Germinal center (tissue), 1 donor: ENCODE results near the gene SLC38A4.
"Not testable (repeated sequence)": the region's sequence is repeated elsewhere in the genome, so short reads cannot be mapped to it uniquely, and the experiment has no call there.

Source experiments
- DNase-seq: peaks from one replicate; pipeline ENCODE4 v3.0.0; 2012; ENCODE audit warnings: mixed read lengths, low spot score

SLC38A4 gene

DNA sequence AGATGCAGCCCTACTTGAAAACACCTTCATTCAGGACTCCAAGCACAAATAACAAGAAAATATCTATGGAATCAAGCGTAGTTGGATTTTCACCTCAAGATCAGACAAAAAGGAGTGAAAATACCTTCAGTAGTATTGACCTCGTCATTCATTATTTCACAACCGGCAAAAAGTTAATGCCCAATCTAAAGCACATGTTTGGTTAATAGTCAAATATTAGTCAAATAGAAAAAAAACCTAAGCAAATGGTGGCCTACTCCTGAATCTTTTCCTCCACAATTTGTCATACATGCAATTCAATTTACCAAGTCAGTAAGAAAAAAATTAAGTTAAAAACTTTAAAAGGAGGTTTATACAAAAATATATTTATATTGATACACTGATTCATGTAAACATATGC lies 50.0 kb downstream of the SLC38A4 start:
- DNase-seq: no peak

DNA sequence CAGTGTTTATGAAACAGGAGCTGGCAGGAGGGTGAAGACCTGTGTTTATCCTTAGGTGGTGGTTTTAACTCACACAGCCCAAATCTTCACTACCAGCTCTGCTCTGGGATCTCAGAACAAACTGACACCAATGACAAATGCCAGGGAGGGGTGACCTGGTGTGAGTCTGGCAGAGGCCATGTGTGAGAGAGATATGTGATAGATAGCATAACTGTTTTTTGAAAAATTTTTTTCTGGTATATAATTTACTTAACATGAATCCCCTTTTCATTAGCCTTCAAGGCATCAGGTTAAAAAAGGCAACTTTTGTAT lies 51.5 kb downstream of the SLC38A4 start:
- DNase-seq: no peak

DNA sequence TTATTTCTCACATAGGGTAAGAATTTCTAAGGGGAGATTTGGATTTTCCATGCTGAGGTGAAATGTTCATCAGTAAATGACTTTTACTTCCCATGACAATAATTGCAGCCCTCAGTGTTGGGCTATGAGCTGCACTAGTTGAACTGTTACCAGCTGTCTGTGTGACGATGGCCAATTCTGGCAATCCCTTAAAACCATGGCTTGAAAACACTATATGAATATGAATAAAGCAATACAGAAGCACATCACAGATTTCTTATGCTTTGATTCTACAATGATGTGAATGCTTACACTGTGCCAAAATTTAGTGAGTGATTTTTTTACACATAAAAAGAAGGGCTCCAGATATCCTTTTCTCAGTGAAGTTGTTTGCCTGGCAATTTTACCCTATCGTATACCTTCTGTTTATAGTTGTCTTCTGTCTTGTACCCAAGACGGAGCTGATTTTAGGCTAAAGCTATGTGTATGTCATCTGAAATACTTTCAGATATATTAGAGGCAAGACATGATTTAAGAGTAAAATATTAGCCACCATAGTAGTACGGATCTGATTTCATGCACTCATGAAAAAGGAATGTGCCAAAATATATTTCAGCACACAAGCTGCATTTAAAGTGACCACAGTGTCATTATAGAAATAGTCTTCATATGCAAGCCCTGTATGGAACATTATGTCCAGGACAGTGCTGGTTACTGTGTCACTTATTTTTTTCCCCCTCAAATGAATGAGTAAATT lies 52.0 kb downstream of the SLC38A4 start:
- DNase-seq: no peak

DNA sequence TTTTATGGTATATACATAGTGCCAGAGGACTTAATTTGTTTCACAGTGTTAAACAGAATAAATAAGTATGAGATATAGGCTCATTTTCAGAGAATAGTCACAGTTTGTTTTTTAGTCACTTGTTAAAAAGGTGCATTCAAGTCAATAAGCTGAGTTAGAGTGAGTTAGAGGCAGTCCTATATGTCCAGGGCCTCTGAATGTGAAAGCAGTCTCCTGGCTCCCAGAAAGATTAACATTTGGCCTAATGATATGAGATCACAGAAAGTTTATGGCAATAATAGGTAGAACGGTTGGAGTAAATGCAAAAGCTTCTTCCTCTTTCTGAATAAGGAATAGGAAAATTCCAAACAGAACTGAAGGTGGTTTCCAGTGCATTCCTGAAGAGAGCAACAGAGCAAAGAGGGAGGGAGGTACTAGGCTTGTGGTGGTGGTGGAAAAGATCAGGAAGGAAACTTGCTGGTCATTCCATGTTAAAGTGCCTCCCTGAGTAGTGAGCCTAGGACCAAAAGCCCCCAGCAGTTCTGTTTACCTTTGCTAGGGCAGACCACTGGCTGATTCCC lies 54.4 kb downstream of the SLC38A4 start:
- no peak for DNase-seq

DNA sequence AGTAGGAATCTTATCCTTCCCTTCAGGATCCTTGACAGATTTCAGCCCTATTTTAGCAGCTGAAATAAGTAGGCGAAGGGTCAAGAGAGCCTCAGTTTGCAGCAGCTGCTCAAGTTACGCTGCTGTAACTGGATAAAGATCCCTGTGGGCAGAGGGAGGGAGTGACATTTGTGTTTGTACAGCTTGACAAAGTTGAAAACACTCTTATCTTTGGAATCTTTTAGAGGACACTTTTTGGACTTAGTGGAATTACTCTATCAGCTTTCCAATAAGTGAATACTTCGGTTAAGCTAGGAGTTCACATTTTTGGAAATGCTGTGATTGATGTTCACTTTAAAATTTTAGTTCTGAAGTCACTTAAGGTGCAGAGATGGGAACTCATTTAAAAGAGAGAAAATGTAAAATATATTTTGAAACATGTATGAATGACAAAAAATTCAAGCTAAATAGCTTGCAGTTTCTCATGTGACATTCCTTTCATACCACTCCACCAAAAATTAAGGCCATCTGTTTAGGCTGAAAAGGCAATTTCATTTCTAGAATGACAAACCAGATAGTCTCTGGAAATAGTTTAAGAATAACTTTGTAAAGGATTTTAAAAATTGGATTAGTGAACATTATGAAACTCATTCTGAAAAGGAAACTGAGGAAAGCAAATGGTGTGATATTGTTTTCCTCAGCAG lies 55.2 kb downstream of the SLC38A4 start:
- no peak for DNase-seq

DNA sequence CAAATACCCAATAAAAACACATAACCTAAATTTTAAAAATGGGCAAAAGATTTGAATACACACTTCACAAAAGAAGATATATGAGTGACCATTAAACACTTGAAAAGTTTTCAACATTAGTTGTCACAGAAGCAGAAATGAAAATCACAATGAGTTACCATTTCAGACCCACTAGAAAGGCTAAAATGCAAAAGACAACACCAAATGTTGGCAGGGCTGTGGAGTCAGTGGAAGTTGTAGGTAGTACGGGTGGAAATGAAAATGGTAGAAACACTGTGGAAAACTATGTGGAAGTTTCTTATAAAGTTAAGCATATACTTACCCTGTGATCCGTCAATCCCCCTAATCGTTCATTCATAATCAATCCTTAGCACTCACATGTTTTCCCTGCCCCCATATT lies 61.8 kb downstream of the SLC38A4 start:
- DNase-seq: no peak

DNA sequence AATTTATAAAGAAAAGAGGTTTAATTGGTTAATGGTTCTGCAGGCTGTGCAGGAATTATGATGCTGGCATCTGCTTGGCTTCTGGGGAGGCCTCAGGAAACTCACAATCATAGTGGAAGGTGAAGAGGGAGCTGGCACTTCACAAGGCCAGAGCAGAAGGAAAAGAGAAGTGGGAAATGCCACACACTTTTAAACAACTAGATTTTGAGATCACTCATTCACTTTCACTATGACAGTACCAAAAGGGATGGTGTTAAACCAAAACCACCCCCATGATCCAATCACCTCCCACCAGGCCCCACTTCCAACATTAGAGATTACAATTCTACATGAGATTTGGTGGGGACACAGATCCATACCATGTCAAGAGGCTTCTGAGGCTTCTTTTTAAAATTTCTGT lies 62.6 kb downstream of the SLC38A4 start:
- DNase-seq: no peak

DNA sequence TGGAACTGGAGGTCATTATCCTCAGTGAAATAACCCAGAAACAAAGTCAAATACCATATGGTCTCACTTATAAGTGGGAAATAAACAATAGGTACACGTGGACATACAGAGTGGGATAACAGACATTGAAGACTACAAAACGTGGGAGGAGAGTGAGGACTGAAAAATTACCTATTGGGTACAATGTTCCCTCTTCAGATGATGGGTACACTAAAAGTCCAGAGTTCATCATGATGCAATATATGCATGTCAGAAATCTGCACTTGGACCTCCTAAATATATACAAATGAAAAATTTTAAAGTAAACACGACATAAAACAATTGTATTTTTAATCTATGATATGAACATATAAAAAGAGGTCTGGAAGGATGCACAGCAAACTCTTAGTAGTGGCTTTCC lies 71.2 kb downstream of the SLC38A4 start:
- DNase-seq: no peak

DNA sequence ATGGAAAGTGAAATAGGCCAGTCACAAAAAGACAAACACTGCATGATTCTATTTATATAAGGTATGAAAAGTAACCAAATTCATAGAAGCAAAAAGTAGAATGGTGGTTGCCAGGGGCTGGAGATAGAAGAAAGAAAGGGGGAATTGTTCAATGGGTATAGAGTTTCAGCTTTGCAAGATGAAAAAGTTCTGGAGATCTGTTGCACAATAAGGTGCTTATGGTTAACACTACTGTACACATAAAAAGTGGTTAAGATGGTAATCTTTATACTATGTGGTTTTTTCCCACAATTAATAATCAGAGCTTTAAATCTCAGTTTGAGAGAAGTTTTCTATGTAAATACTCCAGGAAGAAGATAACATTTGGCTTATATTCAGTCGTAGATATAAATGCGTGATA lies 73.4 kb downstream of the SLC38A4 start:
- DNase-seq: no peak

DNA sequence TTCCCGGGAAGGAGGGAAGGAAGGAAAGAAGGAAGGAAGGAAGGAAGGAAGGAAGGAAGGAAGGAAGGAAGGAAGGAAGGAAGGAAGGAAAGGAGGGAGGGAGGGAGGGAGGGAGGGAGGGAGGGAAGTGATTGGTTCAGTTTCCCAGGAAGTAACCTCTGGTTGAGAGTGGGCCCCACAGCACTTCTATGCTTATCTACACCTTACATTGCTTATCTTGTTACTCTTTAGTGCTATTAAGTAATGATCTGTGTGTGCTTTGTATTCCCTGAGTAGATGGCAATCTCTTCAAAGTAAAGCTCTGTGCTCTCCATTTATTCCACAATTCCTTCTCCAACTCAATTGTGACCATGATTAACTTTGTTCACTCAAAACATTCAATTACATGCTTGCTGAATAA lies 74.6 kb downstream of the SLC38A4 start:
- no peak for DNase-seq

DNA sequence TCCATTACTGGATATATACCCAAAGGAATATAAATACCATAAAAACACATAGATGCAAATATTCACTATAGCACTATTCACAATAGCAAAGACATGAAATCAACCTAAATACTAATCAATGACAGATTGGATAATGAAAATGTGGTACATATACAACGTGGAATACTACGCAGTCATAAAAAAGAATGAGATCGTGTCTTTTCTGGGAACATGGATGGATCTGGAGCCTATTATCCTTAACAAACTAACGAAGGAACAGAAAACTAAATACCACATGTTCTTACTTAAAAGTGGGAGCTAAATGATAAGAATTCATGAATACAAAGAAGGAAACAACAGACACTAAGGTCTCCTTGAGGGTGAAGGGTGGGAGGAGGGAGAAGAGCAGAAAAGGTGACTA lies 76.5 kb downstream of the SLC38A4 start:
- DNase-seq: no peak

DNA sequence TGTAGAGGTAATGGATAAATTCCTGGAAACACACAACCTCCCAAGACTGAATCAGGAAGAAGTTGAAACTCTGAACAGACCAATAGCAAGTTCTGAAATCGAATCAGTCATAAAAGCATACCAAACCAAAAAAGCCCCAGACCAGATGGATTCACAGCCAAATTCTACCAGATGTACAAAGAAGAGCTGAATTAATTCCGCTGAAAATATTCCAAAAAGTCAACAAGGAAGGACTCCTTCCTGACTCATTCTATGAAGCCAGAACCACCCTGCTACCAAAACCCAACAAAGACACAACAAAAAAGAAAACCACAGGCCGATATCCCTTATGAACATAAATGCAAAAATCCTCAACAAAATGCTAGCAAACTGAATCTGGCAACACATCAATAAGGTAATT lies 81.5 kb downstream of the SLC38A4 start:
- DNase-seq: no peak

DNA sequence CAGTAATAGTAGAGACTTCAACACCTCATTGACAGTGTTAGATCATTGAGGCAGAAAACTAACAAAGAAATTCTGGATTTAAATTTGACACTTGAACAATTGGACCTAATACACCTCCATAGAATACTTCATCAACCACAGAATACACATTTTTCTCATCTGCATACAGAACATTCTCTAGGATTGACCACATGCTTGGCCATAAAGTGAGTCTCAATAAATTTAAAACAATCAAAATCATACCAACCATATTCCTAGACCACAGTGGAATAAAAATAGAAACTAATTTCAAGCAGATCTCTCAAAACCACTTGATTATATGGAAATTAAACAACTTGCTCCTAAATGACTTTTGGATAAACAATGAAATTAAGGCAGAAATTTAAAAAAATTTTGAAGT lies 82.3 kb downstream of the SLC38A4 start:
- DNase-seq: no peak

DNA sequence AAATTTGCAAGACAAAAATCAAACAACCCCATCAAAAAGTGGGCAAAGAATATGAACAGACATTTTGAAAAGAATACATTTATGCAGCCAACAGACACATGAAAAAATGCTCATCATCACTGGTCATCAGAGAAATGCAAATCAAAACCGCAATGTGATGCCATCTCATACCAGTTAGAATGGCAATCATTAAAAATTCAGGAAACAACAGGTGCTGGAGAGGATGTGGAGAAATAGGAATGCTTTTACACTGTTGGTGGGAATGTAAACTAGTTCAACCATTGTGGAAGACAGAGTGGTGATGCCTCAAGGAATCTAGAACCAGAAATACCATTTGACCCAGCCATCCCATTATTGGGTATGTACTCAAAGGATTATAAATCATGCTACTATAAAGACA lies 83.5 kb downstream of the SLC38A4 start:
- DNase-seq: not testable (repeated sequence)

DNA sequence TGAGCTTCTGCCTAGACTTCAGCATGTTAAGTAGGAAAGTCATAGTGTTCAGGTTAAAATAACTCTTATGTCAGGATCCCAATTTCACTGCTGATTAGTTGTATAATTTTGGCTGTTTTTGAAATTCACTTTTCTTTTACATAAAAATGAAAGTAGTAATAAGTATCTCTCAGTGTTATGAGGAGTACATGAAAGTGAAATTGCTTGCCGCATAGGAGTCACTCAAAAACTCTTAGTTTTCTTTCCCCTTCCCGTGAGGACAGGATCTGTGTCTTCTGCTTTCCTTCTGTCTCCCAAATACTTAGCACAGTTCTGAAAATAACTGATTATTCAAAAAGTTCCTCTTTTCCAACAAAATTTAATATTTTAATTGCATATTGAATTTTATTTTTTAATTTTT lies 100.5 kb downstream of the SLC38A4 start:
- DNase-seq: no peak

DNA sequence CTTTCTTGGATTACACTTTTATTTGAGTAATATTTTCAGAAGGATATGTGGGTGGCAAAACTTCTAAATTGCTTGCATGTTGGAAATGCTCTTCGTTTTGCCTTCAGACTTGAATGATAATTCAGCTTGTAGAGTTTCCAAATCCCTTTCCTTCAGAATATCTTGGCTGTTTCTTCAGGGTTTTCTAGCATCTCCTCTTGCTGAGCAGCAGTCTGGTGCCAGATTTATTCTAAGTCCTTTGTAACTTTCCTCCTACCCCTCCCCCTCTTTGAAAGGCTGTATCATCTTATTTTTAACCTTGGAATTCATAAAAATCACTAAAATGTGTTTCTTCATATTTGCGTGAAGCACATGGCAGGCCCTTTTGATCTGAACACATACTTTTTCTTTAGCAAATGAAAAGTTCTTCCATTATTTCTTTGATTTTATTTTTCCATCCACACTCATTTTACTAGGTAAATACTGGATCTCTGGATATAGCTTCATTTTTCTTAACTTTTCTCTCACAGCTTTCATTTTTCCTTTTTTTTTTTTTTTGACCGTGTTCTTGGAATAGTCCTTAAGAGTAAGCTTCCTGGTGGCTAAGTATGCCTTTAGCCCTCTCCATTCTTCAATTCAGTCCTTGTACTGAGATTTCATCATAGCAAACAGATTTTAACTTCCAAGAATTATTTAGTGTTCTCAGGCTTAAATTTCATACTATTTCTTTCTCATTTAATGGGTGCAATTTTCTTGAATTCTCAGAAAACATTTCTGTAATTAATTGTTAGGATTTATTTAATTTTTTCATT lies 102.0 kb downstream of the SLC38A4 start:
- no peak for DNase-seq

DNA sequence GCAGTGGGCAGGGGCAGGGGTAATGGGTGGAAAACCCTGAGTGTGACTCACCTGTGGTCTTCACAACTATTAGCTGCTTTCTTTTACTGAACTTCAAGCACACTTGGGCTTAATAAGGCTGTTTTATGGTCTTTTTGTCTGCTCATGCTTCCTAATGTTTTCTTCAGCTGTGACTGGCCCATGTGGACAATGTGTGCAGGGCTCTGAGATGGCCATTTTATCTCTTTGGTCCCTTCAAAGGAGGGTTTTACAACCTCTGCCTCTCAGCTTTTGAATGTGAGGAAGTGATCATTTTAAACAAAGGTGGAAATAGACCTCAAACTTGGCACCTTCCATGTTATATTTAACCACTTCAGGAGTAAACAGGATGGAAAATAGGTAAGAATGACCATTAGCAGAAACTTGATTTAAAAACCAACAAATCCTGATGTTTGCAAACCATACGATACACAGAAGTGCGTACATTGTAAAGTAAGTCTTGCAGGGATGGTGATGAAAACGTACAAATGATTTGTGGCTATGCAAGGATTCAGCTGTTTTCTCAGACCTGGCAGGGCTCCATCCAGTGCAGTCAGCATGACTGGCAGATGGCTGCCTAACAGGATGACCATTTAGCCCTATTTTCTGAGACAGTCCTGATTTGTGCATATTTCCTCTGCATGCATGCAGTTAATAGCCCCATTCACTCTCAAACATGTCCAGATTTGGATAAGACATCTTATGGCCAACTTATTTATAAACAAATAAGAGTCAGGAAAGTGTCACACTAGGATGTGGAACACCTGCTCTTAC lies 103.2 kb downstream of the SLC38A4 start:
- no peak for DNase-seq

DNA sequence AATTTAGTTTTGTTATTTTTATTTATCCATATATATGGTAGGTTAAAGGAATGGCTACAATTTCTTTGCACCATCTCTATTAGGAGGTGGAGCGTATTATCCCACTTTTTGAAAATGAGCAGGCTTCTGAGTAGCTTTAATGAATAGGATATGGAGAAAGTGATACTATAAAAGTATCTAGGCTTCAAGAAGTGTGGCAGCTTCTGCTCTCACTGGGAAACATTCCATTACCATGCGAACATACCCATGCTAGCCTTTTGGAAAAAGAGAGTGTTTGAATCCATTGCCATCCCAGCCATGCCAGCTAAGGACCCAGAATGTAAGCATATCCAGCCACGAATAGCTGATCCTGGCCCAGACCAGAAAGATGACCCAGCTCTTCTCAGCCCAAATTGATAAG lies 107.3 kb downstream of the SLC38A4 start:
- DNase-seq: no peak

DNA sequence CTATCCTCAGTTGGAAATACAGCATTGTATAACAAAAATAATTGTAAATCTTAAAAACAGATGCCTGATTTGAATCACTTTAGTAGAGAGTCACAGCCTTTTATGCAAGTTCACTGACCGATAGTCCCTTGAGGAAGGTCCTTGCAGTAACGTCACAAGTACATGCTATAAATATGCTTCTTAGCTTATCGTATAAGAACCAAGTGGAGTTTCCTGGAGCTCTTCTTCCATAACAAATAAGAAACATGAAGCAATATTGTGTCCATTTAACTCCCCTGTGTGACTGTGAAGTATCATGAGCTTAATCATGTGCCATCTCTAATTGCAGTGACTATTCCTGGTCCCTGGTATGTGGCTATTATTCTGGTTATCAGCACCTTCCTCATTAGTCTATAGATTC lies 107.9 kb downstream of the SLC38A4 start:
- no peak for DNase-seq

DNA sequence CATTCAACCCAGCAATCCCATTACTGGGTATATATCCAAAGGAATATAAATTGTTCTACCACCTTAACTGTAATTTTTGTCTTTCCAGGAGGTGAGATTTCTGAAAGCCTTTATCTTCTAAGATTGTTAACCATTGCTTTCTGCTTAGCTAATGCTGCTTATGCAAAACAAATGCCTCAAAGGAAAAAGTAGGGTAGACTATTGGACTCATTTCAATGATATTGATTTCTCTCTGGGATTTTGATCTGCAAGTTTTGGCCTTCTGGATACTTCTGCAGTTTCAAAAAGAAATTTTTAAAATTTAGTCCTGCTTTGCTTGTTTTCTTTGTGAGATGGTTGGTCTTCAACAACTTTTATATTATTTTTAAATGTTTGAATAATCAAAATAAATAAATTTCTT lies 108.6 kb downstream of the SLC38A4 start:
- no peak for DNase-seq
